Neural cell (in vitro differentiated cells): ENCODE results near the gene COPRS. TPM values are rescaled to one million over a fixed set of nuclear protein-coding genes. Genes with fewer than 3 reads are reported as not detected.

Experiments used
- H2AFZ ChIP-seq: fragments of 200-600, 300-800 bp; sonication (generic), shearing (Covaris generic); 2 replicates; pipeline ENCODE4 v1.6.0; 2014; ENCODE audit warnings: low read depth, mild to moderate bottlenecking, antibody characterized with exemption, low read length, moderate library complexity
- H3F3A ChIP-seq: fragments of 200-600 bp; shearing (Covaris generic); 2 replicates; pipeline ENCODE4 v1.6.1; 2016; ENCODE audit warnings: mild to moderate bottlenecking, moderate library complexity, mixed read lengths, antibody characterized with exemption, low read length; ENCODE audit not compliant: insufficient read depth, poor library complexity, severe bottlenecking
- H3K27ac ChIP-seq: fragments of 200-600, 300-800 bp; sonication (generic), shearing (Covaris generic); 2 replicates; pipeline ENCODE4 v1.5.1; 2014; ENCODE audit warnings: mild to moderate bottlenecking, low read length, moderate library complexity
- H3K27me3 ChIP-seq: fragments of 300-800, 200-600 bp; sonication (generic), shearing (Covaris generic); 2 replicates; pipeline ENCODE4 v1.6.0; 2014; ENCODE audit warnings: mild to moderate bottlenecking, low read depth, low read length, moderate library complexity; ENCODE audit not compliant: insufficient read depth
- H3K36me3 ChIP-seq: fragments of 300-800, 200-600 bp; sonication (generic), shearing (Covaris generic); 2 replicates; pipeline ENCODE4 v1.5.1; 2014; ENCODE audit warnings: mild to moderate bottlenecking, antibody characterized with exemption, low read length, moderate library complexity; ENCODE audit not compliant: insufficient read depth
- H3K4me2 ChIP-seq: fragments of 300-800, 200-600 bp; sonication (generic), shearing (Covaris generic); 2 replicates; pipeline ENCODE4 v1.6.0; 2014; ENCODE audit warnings: mild to moderate bottlenecking, low read length
- H3K4me3 ChIP-seq: fragments of 300-800, 200-600 bp; sonication (generic), shearing (Covaris generic); 2 replicates; pipeline ENCODE4 v1.5.1; 2014; ENCODE audit warnings: mild to moderate bottlenecking, low read length, moderate library complexity
- H3K79me2 ChIP-seq: fragments of 200-600 bp; shearing (Covaris generic); replicated peaks from 2 replicates; pipeline ENCODE4 v1.6.0; 2014; ENCODE audit warnings: mild to moderate bottlenecking, low read length, moderate library complexity; ENCODE audit not compliant: insufficient read depth
- H3K9ac ChIP-seq: fragments of 300-800, 200-600 bp; sonication (generic), shearing (Covaris generic); 2 replicates; pipeline ENCODE4 v1.6.1; 2016; ENCODE audit warnings: mild to moderate bottlenecking, low read length, mixed read lengths
- H3K9me2 ChIP-seq: fragments of 200-600 bp; shearing (Covaris generic); 2 replicates; pipeline ENCODE4 v1.6.1; 2016; ENCODE audit warnings: mild to moderate bottlenecking, low read length, mixed read lengths; ENCODE audit not compliant: insufficient read depth
- H3K9me3 ChIP-seq: fragments of 200-600, 300-800 bp; sonication (generic), shearing (Covaris generic); 2 replicates; pipeline ENCODE4 v1.6.1; 2016; ENCODE audit warnings: mild to moderate bottlenecking, mixed run types, low read length, moderate library complexity, mixed read lengths
- H4K20me1 ChIP-seq: fragments of 200-600 bp; shearing (Covaris generic); 2 replicates; pipeline ENCODE4 v1.6.1; 2016; ENCODE audit warnings: mild to moderate bottlenecking, mixed run types; ENCODE audit not compliant: insufficient read depth
- EP300 ChIP-seq: fragments of 450-650 bp; conservative IDR thresholded peaks from 2 replicates; pipeline ENCODE4 v1.6.1; 2014; ENCODE audit warnings: antibody characterized with exemption, mild to moderate bottlenecking, moderate library complexity; ENCODE audit not compliant: poor library complexity, severe bottlenecking
- EZH2 ChIP-seq: fragments of 200-600, 300-800 bp; shearing (Covaris generic), sonication (generic); IDR thresholded peaks from 2 replicates; pipeline ENCODE4 v1.6.1; 2014; ENCODE audit warnings: antibody characterized with exemption, low read length, borderline replicate concordance, mild to moderate bottlenecking; ENCODE audit not compliant: insufficient read depth, poor library complexity, severe bottlenecking
- MXI1 ChIP-seq: fragments of 450-650 bp; conservative IDR thresholded peaks from 2 replicates; pipeline ENCODE4 v1.6.1; 2014; ENCODE audit warnings: antibody characterized with exemption, mild to moderate bottlenecking; ENCODE audit not compliant: poor library complexity, severe bottlenecking
- POLR2AphosphoS5 ChIP-seq: IDR thresholded peaks from 2 replicates; pipeline ENCODE4 v1.6.1; 2012
- RAD21 ChIP-seq: fragments of 450-650 bp; conservative IDR thresholded peaks from 2 replicates; pipeline ENCODE4 v1.6.1; 2014; ENCODE audit warnings: antibody characterized with exemption, mild to moderate bottlenecking, moderate library complexity
- SMC3 ChIP-seq: fragments of 450-650 bp; conservative IDR thresholded peaks from 2 replicates; pipeline ENCODE4 v1.6.1; 2014; ENCODE audit warnings: antibody characterized with exemption, mild to moderate bottlenecking, moderate library complexity; ENCODE audit not compliant: poor library complexity
- TAF1 ChIP-seq: IDR thresholded peaks from 2 replicates; pipeline ENCODE4 v1.6.1; 2012; ENCODE audit warnings: low read depth
- polyA plus RNA-seq: library from polyadenylated mRNA; depleted of rRNA; stranded (reverse); fragments of >200 nt; gene quantifications from 2 replicates; pipeline ENCODE4 v1.2.3, GENCODE V29; 2014
- TF ChIP-seq, protein P1 (sequence below): IDR thresholded peaks from 2 replicates; pipeline ENCODE4 v1.6.1; 2012; ENCODE audit warnings: borderline replicate concordance
- TF ChIP-seq, protein P2 (sequence below): fragments of 450-650 bp; IDR thresholded peaks from 2 replicates; pipeline ENCODE4 v1.5.1; 2014; ENCODE audit warnings: antibody characterized with exemption, mild to moderate bottlenecking, moderate library complexity; ENCODE audit not compliant: poor library complexity, severe bottlenecking

The COPRS gene
- polyA plus RNA-seq, 1 donor from 2014 or later: 67.9 TPM

DNA sequence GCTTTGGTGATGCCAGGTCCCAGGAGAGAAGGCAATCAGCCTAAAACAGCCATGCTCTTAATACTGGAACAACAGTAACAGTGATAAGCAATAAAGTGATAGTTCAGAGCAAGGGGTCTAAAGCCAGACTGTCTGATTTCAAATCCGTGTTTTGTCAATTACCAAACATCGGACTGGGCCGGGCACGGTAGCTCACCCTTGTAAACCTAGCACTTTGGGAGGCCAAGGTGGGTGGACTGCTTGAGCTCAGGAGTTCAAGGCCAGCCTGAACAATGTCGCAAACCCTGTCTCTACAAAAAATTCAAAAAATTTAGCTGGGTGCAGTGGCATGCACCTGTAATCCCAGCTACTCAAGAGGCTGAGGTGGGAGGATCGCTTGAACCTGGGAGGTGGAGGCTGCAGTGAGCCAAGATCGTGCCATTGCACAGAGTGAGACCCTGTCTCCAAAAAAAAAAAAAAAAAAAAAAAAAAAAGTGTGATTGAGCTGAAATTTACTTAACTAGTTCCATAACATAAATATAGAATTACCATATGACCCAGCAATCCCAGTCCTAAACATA lies 5.1 kb downstream of the COPRS start:
- no peak overlapping the region for H2AFZ ChIP-seq
- no peaks in the 10 kb centered on the region for H4K20me1 ChIP-seq
- H3K79me2 ChIP-seq: no peaks in the 10 kb centered on the region
- H3K9me3 ChIP-seq: no peaks in the 10 kb centered on the region
- TF ChIP-seq EZH2: no peak
- H3K27me3 ChIP-seq: no peaks in the 10 kb centered on the region
- no peak overlapping the region for H3K4me3 ChIP-seq
- no peaks in the 10 kb centered on the region for H3K9me2 ChIP-seq
- no peak overlapping the region for H3K9ac ChIP-seq
- H3F3A ChIP-seq: no peaks in the 10 kb centered on the region
- peaks cover 5% of the 10 kb centered on the region for H3K36me3 ChIP-seq
- H3K27ac ChIP-seq: no peak overlapping the region
- H3K4me2 ChIP-seq: no peak overlapping the region

DNA sequence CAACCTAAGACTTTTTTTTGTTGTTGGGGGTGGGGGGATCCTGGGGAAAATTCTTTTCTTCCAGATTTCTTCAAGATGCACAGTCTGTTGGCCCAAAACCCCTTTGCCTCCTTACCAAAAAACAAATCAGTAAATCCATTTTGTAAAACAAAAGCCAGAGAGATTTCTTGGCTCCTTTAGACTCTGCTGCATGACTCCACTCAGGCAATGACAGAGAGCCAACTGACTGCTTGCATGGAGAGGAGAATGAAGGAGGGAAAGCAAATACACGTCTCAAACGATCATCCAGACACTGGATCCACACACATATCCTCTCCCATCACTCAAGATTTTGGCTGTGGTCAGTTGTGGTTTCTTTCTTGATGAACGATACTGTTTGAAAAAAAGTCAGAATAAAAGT lies 13.8 kb downstream of the COPRS start:
- no peaks in the 10 kb centered on the region for H3K9me2 ChIP-seq
- H3K4me2 ChIP-seq: no peak overlapping the region
- TF ChIP-seq TAF1: no peak
- TF ChIP-seq MXI1: no peak
- TF ChIP-seq EP300: no peak
- TF ChIP-seq, protein P1, sequence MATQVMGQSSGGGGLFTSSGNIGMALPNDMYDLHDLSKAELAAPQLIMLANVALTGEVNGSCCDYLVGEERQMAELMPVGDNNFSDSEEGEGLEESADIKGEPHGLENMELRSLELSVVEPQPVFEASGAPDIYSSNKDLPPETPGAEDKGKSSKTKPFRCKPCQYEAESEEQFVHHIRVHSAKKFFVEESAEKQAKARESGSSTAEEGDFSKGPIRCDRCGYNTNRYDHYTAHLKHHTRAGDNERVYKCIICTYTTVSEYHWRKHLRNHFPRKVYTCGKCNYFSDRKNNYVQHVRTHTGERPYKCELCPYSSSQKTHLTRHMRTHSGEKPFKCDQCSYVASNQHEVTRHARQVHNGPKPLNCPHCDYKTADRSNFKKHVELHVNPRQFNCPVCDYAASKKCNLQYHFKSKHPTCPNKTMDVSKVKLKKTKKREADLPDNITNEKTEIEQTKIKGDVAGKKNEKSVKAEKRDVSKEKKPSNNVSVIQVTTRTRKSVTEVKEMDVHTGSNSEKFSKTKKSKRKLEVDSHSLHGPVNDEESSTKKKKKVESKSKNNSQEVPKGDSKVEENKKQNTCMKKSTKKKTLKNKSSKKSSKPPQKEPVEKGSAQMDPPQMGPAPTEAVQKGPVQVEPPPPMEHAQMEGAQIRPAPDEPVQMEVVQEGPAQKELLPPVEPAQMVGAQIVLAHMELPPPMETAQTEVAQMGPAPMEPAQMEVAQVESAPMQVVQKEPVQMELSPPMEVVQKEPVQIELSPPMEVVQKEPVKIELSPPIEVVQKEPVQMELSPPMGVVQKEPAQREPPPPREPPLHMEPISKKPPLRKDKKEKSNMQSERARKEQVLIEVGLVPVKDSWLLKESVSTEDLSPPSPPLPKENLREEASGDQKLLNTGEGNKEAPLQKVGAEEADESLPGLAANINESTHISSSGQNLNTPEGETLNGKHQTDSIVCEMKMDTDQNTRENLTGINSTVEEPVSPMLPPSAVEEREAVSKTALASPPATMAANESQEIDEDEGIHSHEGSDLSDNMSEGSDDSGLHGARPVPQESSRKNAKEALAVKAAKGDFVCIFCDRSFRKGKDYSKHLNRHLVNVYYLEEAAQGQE: no peak
- TF ChIP-seq SMC3: no peak
- no peak for TF ChIP-seq EZH2
- TF ChIP-seq POLR2AphosphoS5: no peak
- TF ChIP-seq RAD21: no peak
- TF ChIP-seq, protein P2, sequence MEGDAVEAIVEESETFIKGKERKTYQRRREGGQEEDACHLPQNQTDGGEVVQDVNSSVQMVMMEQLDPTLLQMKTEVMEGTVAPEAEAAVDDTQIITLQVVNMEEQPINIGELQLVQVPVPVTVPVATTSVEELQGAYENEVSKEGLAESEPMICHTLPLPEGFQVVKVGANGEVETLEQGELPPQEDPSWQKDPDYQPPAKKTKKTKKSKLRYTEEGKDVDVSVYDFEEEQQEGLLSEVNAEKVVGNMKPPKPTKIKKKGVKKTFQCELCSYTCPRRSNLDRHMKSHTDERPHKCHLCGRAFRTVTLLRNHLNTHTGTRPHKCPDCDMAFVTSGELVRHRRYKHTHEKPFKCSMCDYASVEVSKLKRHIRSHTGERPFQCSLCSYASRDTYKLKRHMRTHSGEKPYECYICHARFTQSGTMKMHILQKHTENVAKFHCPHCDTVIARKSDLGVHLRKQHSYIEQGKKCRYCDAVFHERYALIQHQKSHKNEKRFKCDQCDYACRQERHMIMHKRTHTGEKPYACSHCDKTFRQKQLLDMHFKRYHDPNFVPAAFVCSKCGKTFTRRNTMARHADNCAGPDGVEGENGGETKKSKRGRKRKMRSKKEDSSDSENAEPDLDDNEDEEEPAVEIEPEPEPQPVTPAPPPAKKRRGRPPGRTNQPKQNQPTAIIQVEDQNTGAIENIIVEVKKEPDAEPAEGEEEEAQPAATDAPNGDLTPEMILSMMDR: no peak
- no peaks in the 10 kb centered on the region for H4K20me1 ChIP-seq
- H3K9ac ChIP-seq: no peak overlapping the region
- H3K4me3 ChIP-seq: no peak overlapping the region
- H3F3A ChIP-seq: no peaks in the 10 kb centered on the region
- no peaks in the 10 kb centered on the region for H3K79me2 ChIP-seq
- H3K27me3 ChIP-seq: no peaks in the 10 kb centered on the region
- no peaks in the 10 kb centered on the region for H3K36me3 ChIP-seq
- H3K27ac ChIP-seq: no peak overlapping the region
- H2AFZ ChIP-seq: no peak overlapping the region
- H3K9me3 ChIP-seq: no peaks in the 10 kb centered on the region
